Smooth muscle cell of trachea (primary cell): Measurements from ENCODE around the gene RAP1B. TPM values are rescaled to one million over a fixed set of nuclear protein-coding genes. Genes with fewer than 3 reads are reported as not detected.

Experiments used
- total RNA-seq: library from RNA; depleted of rRNA; stranded (reverse); fragments of >200 nt; gene quantifications from 2 replicates; pipeline ENCODE4 v1.2.1, GENCODE V29; 2014

Gene RAP1B
- 132 and 211 TPM in 2 replicates for total RNA-seq

DNA sequence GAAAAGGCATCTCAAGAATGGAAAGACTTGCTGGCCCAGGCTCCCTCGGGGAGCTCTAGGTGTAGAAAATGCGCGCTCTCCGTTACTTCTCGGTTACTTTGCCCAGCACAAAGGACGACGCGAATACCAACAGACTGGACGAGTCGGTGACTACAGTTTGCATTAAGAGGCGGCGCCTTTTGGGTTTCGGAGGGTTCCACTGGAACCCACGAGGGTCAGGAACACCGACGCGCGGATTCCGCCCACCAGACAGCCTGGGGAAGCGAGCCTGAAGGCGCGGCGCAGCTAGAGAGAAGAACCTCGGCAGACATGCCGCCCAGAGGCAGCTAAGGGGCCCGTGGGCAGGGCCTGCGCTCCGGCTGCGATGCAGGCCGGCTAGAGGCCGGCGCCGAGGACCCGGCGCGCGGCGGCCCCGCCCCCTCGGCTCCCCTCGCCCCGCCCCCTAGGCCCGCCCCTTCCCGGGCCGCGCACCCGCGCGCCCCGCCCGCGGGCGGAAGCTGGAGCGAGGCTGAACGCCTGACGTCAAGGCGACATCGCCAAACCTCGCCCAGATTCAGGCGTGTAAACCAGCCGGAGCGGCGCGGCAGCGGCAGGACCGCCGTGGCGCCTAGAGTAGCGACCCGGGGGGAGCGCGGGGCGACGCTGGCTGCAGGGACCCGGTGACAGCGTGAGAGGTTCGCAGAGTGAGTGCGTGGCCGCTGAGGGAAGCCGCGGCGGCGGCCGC is at the start of gene RAP1B:
Gene RAP1B, plus strand, starts transcription at position 530 of the 724 bp plus-strand sequence. CDS start 37,826 bp downstream, outside the sequence.

DNA sequence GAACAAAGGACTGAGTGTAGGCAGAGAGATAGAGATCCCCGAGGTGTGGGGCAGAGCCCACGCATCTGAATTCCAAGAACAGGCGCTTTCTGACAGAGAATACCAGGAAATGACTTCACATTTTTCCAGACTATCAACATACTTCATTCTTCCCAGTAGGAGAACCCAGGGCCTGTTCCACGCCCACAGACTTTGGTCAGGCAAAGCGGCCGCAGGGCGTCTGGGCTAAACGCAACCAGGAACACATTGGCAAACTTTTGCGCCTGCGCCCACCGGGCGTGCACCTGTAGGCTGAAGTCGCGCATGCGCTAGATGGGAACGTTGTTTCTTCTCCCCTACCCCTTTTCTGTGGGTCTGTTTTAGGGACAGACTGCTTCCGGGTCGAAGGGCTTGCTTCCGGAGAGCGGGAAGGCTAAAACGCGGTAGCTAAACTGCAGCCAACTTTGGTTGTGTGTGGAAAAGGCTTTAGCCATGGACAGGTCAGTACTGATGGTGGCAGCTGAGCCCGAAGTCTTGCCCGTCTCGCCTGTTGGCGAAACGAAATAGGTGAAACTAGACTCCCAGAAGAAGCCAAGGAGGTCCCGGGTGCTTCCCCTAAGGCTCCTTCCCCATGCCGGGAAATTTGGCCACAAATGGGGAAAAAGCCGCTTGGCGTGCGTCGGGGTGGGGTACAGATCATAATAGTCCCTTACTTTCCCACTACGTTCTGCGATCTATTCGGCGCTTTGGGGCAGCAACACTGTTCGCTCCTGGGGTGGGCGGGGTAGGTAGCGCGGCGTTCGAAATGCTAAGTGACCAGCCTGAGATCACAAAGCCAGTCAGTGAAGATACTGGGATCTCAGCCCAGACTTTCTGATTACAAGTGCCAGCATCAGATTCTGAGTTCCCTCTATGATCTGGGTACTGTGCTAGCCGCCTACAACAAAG is 76.2 kb downstream of the RAP1B start, which contains the start of gene NUP107:
Gene NUP107, plus strand, starts transcription at position 384 of the 927 bp plus-strand sequence. Its CDS starts 88 bp downstream, at position 472.

Other genes with a start within 250 kb of the RAP1B start
- gene NUP107, start 76.1 kb downstream of the RAP1B start, total RNA-seq = 37.7 and 80.4 TPM in 2 replicates
- 6.0 and 7.3 TPM in 2 replicates for gene SLC35E3, start 135.3 kb downstream of the RAP1B start, total RNA-seq
- 137 and 288 TPM in 2 replicates for gene MDM2, start 197.3 kb downstream of the RAP1B start, total RNA-seq